ENCODE measurements around the gene SYT9.

GRCh38 chr11:7320306-7320705 lies 68.6 kb downstream of the SYT9 start:
- TF ChIP-seq CTCF (conservative IDR thresholded peaks at IDR 0.05; ENCODE audit: low read depth, low read length), result no peak
- no peak for TF ChIP-seq POLR2A (IDR thresholded peaks at IDR 0.05; ENCODE audit: low read depth, low read length)
- TF ChIP-seq USF2 (IDR thresholded peaks at IDR 0.05; ENCODE audit: low read depth, low read length), result no peak
- no peak for TF ChIP-seq ELK1 (IDR thresholded peaks at IDR 0.05; ENCODE audit: borderline replicate concordance, low read depth, low read length)
- no peak for TF ChIP-seq SMC3 (IDR thresholded peaks at IDR 0.05; ENCODE audit: low read depth, low read length)
- no peak for TF ChIP-seq RAD21 (IDR thresholded peaks at IDR 0.05; ENCODE audit: low read length)
- TF ChIP-seq NFE2L2 (IDR thresholded peaks at IDR 0.05; ENCODE audit: low read depth, low read length), result no peak
- TF ChIP-seq RFX5 (IDR thresholded peaks at IDR 0.05; ENCODE audit: low read depth, low read length), result no peak
- TF ChIP-seq RCOR1 (IDR thresholded peaks at IDR 0.05; ENCODE audit: insufficient replicate concordance, low read length), result no peak
- no peak for TF ChIP-seq CHD1 (IDR thresholded peaks at IDR 0.05; ENCODE audit: low read depth, low read length)
- TF ChIP-seq CEBPB (IDR thresholded peaks at IDR 0.05; ENCODE audit: low read depth, low read length), result no peak
